GM19452 (cell line): ENCODE measurements around the gene SHC3.

Source experiments
- ATAC-seq: cut with Tn5 transposase; IDR thresholded peaks from one replicate; pipeline ENCODE4 v1.9.1; 2021; ENCODE audit not compliant: unreplicated experiment

The SHC3 gene

DNA sequence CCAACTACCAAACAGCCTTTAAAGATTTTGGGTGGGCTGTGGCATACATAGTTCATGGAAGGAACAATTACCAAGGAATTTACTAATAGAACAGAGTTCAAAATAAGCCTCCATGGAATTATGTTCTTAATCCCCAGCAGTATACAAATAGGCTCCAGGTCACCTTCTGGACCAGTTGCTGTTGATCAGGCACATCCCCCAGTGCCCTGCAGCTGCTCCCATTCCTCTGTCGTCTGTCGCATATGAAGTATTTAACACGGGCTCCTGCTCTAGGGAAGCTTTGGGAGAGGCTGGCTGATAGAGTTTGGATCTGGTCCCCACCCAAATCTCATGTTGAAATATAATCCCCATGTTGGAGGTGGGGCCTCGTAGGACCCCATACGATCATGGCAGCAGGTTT, 17.8 kb downstream of the SHC3 start:
- no peak for ATAC-seq

DNA sequence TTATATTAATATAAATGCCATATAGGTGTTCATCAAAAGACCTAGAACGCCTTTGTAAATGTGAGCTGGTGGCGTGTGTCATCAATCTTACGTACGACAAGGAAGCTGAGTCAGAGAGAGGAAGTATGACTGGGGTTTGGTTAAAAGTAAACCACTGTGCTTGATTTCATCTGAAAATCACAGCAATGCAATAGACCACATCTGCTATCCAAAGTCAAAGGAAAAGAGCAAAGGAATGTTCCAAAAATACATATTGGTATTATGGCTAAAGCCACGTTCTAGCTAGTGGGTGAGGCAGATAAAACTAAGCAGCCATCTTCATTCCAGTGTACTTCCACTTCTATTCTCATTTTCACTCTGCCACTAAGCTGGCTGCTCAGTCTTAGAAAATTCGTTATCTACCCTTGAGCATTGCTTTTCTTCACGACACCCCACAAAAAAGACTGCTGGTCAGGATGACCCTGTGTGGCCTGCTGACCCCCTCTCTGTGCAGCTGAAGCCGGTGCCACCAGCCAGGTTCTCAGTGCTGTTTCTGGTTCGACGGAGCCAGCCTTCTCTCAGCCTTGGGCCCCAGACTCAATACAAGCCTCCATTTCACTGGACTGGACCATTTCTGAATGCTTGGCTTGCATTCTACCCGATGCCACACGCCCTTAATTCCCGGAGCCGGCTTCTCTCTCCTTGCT, 23.8 kb downstream of the SHC3 start:
- no peak for ATAC-seq

DNA sequence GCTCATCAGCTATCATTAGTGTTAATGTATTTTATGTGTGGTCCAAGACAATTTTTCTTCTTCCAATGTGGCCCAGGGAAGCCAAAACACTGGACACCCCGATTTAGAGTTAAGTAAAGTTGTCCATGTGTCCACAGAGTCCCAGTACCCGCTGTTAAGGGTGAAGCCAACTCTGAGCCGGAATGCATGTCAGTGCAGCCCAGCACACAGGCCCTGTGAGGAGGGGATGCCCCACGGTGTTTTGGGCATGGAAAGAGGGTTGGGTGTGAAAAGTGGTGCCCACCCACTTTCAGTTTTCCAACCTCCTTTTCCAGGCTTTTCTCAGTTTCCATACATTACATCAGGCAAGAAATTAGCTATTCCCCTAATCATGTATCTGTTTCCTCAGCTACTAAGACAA, 24.4 kb downstream of the SHC3 start:
- no peak for ATAC-seq

DNA sequence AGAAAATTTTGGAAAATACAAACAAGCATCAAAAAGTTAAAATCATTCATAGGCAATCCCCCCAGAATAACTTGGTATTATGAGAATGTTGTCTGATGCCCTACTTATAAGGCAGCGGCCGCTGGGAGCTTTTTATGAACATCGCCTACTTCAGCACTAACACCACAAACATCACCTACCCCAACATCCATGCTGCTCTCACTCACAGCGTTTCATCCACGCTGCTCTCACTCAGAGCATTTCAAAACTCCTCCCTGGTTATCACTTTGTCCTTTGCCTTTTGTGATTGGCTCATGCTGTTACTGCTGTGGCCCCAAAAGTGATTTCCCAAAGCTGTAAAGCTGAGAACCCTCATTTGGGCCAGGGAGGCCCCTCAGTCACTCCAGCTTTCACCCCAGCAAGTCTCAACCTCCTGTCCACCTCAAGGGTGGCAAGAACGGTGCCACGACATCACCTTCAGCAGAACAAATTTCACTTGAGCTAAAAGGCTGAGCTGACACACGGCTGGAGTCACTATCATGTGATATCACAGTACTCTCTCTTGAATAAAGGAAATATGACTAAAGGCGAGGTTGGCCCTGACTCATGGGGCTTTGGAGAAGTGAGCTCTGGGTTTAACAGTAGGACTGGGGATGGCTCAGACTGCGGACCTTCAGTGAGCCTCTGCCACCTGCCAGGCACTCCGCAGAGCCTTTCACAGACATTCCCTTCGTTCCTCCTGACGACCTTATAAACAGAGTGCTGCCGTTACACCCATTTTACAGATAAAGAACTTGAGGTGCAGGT, 25.2 kb downstream of the SHC3 start:
- ATAC-seq = no peak

DNA sequence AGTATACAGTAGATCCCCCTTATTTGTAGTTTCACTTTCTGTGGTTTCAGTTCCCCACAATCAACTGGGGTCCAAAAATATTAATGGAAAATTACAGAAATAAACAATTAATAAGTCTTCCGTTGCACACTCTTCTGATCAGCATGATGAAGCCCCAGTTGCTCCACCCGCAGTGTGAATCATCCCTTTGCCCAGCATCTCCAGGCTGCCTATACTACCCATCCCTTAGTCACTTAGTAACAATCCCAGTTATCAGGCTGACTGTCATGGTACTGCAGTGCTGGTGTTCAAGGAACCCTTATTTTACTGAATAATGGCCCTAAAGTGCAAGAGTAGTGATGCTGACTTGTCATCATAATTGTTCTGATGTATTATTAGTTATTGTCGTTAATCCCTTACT, 28.9 kb downstream of the SHC3 start:
- no peak for ATAC-seq

DNA sequence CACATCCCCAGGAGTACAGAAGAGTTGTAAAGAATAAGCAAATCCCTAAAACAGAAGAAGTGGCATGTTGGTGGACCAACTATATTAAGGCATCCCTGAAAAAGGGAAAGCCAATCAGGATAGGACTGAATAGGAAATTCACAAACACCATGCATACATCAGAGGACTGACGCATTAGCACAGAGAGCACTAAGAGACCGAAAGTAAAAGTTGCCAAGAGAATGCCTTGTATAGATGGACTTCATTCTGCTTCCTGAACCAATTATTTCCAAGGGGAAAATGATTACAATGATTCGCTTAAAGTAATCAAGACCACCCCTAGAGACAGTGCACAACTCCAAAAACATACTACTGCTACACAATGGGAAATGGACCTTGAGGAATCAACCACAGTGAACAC, 33.5 kb downstream of the SHC3 start:
- no peak for ATAC-seq

DNA sequence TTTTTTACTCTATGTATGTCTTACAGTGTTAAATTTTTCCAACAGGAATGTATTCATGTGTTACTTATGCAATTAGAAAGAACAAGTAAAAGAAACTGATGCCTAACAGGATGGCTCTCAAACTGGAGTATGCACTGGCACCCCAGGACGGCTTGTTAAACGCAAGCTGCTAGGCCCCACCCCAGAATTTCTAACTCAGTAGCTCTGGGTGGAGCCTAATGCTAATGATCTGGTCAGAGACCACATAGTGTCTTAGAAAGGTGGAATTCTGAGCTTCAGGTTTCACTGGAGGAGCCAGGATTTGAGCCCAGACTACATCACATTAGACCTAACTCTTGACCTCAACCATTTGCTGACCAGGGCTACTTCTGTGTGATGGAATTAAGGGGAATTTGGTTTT, 34.4 kb downstream of the SHC3 start:
- ATAC-seq = no peak

DNA sequence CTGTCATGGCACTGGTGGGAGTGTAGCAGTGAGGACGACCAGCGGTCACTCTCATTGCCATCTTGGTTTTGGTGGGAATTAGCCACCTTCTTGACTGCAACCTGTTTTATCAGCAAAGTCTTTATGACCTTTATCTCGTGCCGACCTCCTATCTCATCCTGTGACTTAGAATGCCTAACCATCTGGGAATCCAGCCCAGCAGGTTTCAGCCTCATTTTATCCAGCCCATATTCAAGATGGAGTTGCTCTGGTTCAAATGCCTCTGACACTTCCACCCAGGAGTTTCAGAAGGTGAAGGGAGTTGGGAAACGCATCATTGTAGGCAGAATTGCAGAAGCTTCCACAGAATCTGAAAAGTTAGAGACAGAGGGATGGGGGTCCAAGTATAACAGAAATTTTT, 35.4 kb downstream of the SHC3 start:
- no peak for ATAC-seq

DNA sequence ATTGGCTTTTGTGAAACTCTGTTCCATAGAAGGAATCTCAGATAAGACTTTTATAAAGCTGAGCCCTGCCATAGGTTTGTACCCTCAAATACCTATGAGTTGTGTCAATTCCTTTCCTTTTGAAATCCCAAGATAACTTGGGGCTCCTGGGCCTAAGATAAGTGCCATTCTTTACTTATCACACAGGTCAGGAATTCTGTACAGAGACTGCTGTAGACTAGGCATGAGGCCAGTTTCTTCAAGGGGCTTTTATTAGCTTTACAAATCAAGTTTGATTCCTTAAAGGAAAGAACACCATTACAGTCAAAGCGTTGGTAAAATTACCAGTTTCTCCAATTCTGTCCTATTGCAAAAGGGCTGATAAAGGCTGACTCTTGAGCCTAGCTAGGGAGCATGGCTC, 39.2 kb downstream of the SHC3 start:
- ATAC-seq = no peak

DNA sequence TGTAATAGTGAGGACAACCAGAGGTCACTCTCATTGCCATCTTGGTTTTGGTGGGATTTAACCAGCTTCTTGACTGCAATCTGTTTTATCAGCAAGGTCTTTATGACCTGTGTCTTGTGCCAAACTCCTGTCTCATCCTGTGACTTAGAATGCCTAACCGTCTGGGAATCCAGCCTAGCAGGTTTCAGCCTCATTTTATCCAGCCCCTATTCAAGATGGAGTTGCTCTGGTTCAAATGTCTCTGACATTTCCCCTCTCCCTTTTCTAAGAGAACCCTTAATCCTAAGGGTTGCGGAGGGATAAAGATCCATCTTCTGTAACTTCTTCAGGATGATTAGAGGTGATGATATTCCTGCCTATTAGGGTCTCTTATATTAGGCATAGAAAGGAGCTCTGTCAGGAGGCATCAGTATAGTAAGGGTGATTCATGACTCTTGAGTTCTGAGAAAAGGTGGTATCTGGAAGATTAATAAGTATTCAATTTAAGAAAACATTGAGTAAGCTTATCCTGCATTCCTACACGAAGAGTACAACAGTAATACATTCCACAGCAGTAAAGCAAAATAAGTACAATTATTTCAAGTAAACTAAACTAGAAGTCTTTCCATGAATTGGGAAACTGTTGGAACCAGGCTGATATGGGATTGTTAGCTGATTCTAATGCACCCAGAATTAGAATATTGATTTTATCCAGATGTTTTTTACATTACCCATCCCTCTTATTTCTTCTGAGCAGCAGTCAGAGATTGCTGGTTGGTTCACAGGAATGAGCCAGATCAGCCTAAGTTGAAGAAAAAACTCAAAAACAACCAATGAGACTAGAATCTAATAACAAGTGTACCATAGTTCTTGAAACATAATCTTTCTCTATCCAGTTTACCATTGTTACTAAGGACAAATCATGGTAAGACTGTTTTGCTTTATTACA, 39.9 kb downstream of the SHC3 start:
- ATAC-seq = no peak

DNA sequence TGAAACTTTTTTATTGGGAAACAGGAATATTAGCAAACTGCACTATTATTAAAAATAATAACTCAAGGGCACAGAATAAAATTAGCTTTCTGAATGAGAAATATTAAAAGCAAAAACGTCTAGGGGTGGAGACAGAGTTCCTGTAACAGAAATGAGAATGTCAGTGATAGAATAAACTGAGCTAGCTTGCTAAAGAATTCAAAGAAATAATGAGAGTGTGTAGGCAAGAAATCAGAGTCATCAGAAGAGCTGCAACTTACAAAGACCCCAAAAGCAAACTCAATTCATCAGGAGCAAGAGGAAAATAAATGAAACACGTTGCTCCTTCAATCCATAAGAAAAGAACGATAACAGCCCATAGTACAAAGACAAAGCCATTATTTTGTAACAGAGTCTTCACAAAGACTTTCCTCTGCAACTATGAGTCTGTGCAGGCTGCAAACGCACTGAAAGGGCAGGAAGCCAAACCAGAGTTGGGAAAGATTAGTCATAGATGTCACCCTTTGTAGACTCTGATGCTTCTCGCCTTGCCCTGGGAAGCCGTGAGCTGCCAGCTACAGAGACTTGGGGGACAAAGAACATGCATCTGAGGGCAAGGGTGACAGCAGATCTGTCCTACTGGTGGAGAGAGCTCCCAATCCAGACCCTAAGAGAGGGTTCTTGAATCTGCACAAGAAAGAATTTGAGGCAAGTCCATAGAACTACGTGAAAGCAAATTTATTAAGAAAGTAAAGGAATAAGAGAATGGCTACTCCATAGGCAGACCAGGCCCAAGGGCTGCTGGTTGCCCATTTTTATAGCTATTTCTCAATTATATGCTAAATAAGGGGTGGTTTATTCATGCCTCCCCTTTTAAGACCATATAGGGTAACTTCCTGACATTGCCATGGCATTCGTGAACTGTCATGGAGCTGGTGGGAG, 40.8 kb downstream of the SHC3 start:
- ATAC-seq = no peak

DNA sequence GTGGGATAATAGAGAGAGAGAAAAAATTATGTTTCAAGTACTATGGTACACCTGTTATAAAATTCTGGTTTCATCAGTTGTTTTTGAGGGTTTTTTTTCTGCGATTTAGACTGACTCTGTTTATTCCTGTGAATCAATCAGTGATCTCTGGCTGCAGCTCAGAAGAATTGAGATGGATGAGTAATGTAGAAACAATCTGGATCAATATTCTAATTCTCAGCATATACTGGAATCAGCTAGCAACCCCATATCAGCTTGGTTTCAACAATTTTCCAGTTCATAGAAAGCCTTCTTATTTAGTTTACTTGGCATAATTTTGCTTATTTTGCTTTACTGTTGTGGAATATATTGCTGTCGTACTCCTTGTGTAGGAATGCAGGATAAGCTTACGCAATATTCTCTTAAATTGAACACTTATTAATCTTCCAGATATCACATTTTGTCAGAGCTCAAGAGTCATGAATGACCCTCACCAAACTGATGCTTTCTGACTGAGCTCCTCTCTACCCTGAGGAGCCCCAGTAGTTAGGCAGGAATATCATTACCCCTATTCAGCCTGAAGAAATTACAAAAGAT, 42.9 kb downstream of the SHC3 start:
- no peak for ATAC-seq

DNA sequence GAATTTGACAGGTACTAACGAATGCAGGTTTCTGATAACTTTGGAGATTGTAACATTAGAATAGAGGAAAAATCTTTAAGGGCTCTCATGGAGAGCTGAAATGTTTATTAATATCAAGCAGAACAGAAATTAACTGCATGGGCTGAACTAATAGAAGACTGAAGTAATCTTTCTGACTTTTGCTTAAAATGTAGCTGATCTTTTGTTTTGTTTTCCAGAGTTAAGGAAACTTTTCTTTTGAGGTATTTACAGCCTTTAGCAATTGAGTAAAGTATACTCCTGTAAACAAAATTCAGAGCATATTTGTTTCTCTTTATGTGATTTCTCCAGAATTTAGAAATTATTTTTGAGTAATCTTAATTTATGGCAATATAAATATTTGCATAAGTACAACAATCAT, 43.9 kb downstream of the SHC3 start:
- ATAC-seq = no peak

DNA sequence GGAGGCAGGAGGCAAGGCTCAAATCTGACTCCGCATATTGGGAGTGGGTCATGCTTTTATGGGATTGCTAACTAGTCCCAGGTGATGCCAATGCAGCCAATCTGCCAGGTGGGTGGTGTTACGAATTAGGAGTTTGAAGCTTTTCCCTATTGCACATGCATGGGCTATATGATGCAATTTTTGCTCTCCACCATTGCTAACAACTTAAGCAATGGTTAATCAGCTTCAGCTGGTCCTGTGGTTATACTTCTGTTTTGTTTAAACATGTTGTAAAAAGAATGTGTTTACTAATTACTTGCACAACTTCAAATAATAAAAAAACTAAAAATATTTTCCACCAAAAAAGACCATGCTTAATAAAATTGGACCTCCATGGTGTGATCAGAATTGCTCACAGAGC, 55.7 kb downstream of the SHC3 start:
- no peak for ATAC-seq

DNA sequence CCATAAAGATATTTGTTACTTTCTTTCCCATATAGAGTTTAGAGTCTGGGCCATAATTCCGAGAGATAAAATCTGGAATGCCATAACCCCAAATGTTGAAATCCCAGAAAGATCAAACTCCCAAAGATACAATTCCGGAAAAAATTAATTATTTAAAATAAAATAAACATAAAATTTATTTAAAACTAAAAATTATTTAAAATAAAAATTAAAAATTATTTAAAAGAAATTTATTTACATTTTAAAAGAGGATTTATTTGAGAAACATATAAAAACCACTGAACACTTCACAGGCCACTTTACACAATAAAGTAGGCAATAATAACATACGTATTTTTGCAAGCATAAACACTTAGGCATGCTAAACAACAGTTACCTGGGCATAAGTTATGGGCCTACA, 57.9 kb downstream of the SHC3 start:
- no peak for ATAC-seq

DNA sequence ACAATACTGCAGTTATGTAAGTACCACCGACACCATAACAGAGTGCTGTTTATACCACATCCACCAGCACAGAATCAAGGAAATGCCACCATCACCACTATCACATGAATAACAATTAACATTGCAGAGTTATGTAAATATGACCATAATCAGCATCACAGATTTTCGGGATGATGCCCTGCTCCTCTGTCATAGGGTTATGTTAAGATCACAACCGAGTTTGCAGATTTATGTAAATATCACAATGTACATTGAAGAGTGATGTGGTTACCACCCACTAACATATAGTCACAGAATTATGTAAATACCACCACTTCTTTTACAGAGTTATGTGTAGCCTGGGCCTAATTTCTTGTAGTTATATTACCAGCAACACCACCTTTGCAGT, 61.8 kb downstream of the SHC3 start:
- ATAC-seq = no peak

DNA sequence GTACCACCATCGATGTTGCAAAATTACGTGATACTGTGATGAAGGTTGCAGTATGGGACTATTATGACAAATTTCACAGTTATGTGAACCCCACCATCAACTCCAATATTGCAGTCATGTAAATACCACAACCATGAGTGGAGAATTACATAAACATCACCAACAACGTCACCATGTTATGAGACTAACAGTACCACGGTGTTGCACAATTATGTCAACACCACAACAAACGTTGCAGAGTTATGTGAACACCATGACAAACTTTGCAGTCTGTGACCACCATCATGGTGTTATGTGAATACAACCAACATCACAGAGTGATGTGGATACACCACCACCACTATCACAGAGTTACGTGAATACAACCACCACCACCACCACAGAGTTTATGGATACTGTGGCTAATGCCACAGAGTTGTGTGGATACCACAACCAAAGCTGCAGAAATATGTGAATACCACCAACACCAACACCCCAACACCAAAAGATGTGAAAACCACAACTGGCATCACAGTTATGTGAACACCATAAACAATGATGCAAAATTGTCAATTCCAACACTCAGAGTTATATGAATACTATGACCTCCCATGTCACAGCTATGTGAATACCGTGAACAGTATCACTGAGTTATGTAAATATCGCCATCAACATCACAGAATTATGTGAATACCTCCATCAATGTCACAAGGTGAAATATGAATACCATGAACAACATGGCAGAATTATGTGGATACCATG, 62.4 kb downstream of the SHC3 start:
- no peak for ATAC-seq

DNA sequence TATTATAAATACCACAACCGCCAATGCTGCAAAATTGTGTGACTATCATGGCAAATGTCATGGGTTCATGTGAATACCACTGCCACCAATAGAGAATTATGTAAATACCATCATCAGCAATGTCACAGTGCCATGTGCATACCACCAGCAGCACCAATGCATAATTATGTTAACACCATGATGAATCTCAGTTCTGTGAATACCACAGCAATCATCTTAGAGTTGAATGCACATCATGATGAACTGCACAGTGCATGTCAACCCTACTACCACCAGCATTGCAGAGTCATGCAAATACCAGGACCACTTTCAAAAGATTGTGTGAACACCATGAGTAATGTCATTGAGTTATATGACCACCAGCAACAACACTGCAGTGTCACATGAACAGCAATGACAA, 63.2 kb downstream of the SHC3 start:
- no peak for ATAC-seq

DNA sequence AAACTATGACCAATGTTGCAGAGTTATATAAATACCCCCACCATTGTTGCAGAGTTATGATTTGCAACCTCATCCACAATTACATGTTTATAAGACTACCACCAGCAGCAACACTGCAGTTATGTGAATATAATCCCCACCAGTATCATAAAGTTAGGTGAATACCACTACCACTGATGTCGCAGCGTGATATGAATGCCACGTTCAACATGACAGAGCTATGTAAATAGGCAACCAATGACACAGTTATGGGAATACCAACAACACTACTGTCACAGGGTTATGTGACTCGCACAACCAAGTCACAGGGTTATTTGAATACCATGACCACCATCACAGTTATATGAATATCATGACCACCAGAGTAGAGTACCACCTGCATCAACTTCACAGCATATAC, 63.9 kb downstream of the SHC3 start:
- no peak for ATAC-seq

DNA sequence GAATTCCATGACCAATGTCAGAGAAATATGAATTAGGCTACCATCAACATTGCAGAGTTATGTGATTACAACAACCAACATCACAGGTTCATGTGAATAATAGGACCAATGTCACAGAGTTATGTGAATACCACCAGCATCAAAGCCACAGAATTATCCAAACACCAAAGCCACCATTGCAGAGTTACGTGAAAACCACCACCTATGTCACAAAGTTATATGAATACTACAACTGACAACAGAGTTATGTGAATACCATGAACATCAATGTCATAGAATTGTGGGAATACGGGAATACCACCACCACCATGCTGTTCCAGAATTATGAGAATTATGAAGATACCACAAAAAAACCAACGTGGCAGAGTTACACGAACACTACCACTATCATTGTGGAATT, 64.8 kb downstream of the SHC3 start:
- ATAC-seq = no peak
